Left ventricle myocardium inferior (tissue), 1 donor: ENCODE results near the gene ZNF519. TPM values are rescaled to one million over a fixed set of nuclear protein-coding genes. Genes with fewer than 3 reads are reported as not detected.

Experiments used
- DNase-seq: peaks from one replicate; pipeline ENCODE4 v3.0.0-alpha.2; 2020
- H3K27ac ChIP-seq: fragments of 200-600 bp; replicated peaks from 2 replicates; pipeline ENCODE4 v1.8.0; 2021
- H3K27me3 ChIP-seq: fragments of 200-600 bp; 2 replicates; pipeline ENCODE4 v1.8.0; 2021; ENCODE audit warnings: low read depth
- H3K36me3 ChIP-seq: fragments of 200-600 bp; 2 replicates; pipeline ENCODE4 v1.8.0; 2021
- H3K4me1 ChIP-seq: fragments of 200-600 bp; 2 replicates; pipeline ENCODE4 v1.8.0; 2021
- H3K4me3 ChIP-seq: fragments of 200-600 bp; 2 replicates; pipeline ENCODE4 v1.8.0; 2021; ENCODE audit warnings: mild to moderate bottlenecking, moderate library complexity
- H3K9me3 ChIP-seq: fragments of 200-600 bp; replicated peaks from 2 replicates; pipeline ENCODE4 v1.8.0; 2021
- intact Hi-C: fragments of 100-400 bp; cut with micrococcal nuclease; formaldehyde crosslinking; loops from one replicate; pipeline ENCODE4 v1.11.0; 2022
- total RNA-seq: library from RNA; stranded (reverse); fragmentation: NEBNext Ultra II Directional; extraction: Animal tissue kit (Norgen Biotek cat#: 25700); gene quantifications from one replicate; pipeline ENCODE4 v1.2.1, GENCODE V29; 2021
- TF ChIP-seq, protein P1 (sequence below): fragments of 200-600 bp; IDR thresholded peaks from 2 replicates; pipeline ENCODE4 v1.8.0; 2021; ENCODE audit warnings: antibody characterized with exemption, mild to moderate bottlenecking, borderline replicate concordance
- donor health status: DM: no; HTN: yes; CAD: no; lungs with severe emphysema.

The ZNF519 gene
- total RNA-seq, 1 donor from 2014 or later = 3.8 TPM

DNA sequence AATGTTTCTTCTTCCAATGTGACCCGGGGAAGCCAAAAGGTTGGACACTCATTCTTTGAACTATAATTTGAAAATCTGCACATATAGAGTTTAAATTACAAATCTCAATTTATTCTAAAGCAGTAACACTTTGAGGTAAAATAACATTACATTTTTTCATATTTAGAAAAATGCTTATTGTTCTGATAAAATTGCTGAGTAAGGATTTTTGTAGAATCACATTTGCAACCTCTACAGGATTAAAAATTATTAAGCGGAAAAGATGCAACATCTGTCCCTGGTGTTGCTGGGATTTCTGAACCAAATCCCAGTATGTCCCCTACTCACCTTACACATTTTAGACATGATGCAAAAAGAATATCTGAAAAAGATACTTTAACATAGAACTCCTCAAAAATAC is 10.1 kb downstream of the ZNF519 start:
- DNase-seq = no peak
- Histone ChIP-seq H3K9me3 (no peaks in the 10 kb centered on the region), H3K4me1 (peaks cover 4% of the 10 kb centered on the region), H3K4me3 (no peak overlapping the region), H3K27ac (no peak overlapping the region), H3K27me3 (no peaks in the 10 kb centered on the region), H3K36me3 (no peaks in the 10 kb centered on the region)
- intact Hi-C loops = no loop called here
- TF ChIP-seq, protein P1, sequence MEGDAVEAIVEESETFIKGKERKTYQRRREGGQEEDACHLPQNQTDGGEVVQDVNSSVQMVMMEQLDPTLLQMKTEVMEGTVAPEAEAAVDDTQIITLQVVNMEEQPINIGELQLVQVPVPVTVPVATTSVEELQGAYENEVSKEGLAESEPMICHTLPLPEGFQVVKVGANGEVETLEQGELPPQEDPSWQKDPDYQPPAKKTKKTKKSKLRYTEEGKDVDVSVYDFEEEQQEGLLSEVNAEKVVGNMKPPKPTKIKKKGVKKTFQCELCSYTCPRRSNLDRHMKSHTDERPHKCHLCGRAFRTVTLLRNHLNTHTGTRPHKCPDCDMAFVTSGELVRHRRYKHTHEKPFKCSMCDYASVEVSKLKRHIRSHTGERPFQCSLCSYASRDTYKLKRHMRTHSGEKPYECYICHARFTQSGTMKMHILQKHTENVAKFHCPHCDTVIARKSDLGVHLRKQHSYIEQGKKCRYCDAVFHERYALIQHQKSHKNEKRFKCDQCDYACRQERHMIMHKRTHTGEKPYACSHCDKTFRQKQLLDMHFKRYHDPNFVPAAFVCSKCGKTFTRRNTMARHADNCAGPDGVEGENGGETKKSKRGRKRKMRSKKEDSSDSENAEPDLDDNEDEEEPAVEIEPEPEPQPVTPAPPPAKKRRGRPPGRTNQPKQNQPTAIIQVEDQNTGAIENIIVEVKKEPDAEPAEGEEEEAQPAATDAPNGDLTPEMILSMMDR = no peak

DNA sequence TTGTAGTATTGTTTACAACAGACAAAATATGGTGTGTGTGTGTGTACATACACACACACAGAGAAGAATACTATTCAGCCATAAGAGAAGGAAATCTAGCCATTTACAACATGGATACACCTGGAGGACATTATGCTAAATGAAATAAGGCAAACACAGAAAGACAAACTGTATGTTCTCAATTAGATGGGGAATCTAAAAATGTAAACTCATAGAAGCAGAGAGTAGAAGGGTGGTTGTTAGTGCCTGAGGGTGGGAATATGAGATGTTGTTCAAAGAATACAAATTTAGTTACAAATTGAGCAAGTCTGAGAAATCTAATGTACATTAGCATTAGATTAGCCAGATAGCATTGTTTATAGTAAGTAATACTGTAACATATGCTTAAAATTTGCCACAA is 11.3 kb downstream of the ZNF519 start:
- no peaks in the 10 kb centered on the region for H3K36me3 ChIP-seq
- H3K9me3 ChIP-seq = peaks cover 11% of the 10 kb centered on the region
- TF ChIP-seq, protein P1 = no peak
- no peak for DNase-seq
- no peak overlapping the region for H3K27ac ChIP-seq
- H3K27me3 ChIP-seq = no peaks in the 10 kb centered on the region
- no peak overlapping the region for H3K4me3 ChIP-seq
- H3K4me1 ChIP-seq = peaks cover 4% of the 10 kb centered on the region
- intact Hi-C loops = no loop called here

DNA sequence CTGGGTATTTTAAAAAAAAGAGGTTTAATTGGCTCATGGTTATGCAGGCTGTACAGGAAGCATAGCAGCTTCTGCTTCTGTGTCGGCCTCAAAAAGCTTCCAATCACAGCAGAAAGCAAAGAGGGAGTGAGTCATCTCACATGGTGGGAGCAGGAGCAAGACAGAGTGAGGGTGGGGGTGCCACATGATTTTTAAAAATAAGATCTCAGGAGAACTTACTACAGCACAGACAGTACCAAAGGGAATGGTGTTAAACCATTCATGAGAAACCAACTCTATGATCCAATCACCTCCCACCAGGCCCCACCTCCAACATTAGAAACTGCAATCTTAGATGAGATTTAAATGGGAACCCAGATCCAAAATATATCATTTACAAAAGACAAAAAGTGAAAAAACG is 14.6 kb downstream of the ZNF519 start:
- TF ChIP-seq, protein P1 = no peak
- Histone ChIP-seq H3K27ac (no peak overlapping the region), H3K9me3 (peaks cover 31% of the 10 kb centered on the region), H3K36me3 (no peaks in the 10 kb centered on the region), H3K27me3 (no peaks in the 10 kb centered on the region), H3K4me1 (peaks cover 4% of the 10 kb centered on the region), H3K4me3 (no peak overlapping the region)
- DNase-seq = no peak
- intact Hi-C loops = no loop called here

DNA sequence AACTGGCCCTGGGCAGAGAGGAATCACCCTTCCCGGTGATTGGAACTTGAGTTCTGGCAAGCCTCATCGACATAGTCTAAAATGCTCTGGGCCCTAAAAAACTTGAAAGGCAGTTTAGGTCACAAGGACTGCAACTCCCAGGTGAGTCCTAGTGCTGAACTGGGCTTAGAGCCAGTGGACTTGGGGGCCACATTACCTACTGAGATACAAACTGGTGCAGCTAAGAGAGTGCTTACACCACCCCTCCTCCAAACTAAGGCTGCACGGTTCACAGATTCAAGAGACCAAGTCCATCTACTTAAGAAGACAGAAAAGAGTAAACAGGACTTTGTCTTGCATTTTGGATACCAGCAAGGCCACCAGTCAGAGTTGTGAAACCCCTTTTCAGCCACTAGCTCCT is 25.3 kb downstream of the ZNF519 start:
- intact Hi-C loops = no loop called here
- TF ChIP-seq, protein P1 = no peak
- Histone ChIP-seq H3K36me3 (peaks cover 31% of the 10 kb centered on the region), H3K9me3 (peaks cover 59% of the 10 kb centered on the region), H3K4me3 (no peak overlapping the region), H3K27ac (no peak overlapping the region), H3K4me1 (no peaks in the 10 kb centered on the region), H3K27me3 (no peaks in the 10 kb centered on the region)
- DNase-seq = no peak

DNA sequence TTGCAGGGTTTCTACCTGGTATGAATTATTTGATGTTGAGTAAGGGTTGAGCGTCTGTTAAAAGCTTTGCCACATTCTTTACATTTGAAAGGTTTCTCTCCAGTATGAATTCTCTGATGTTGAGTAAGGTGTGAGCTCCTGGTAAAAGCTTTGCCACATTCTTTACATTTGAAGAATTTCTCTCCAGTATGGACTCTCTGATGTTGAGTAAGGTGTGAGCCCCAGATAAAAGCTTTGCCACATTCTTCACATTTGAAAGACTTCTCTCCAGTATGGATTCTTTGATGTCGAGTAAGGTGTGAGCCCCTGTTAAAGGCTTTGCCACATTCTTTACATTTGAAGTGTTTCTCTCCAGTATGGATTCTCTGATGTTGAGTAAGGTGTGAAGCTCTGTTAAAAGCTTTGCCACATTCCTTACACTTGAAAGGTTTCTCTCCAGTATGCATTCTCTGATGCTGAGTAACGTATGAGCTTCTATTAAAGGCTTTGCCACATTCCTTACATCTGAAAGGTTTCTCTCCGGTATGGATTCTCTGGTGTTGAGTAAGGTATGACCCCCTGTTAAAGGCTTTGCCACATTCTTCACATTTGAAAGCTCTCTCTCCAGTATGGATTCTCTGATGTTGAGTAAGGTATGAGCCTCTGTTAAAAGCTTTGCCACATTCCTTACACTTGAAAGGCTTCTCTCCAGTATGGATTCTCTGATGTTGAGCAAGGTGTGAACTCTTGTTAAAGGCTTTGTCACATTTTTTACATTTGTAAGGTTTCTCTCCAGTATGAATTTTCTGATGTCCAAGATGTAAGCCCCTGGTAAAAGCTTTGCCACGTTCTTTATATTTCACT is 27.1 kb downstream of the ZNF519 start:
- TF ChIP-seq, protein P1 = no peak
- H3K4me1 ChIP-seq = no peaks in the 10 kb centered on the region
- H3K27me3 ChIP-seq = no peaks in the 10 kb centered on the region
- H3K9me3 ChIP-seq = peaks cover 54% of the 10 kb centered on the region
- intact Hi-C loops = no loop called here
- H3K4me3 ChIP-seq = no peak overlapping the region
- H3K36me3 ChIP-seq = peaks cover 31% of the 10 kb centered on the region
- DNase-seq = no peak
- no peak overlapping the region for H3K27ac ChIP-seq
